ENCODE results near the gene TNFSF12.
"Not testable (repeated sequence)": the region's sequence is repeated elsewhere in the genome, so short reads cannot be mapped to it uniquely, and the experiment has no call there.

TNFSF12 gene

GRCh38 chr17:7587420-7588151 is 38.7 kb downstream of the TNFSF12 start:
- no peak for DNase-seq (ENCODE audit: low read depth)

- no peak for DNase-seq (ENCODE audit: low read depth)
These were observed 39.8 kb downstream of the TNFSF12 start for GRCh38 chr17:7588553-7589203.

GRCh38 chr17:7589204-7589868 is 40.5 kb downstream of the TNFSF12 start:
- peak; percentile 35 for DNase-seq (ENCODE audit: low read depth)

GRCh38 chr17:7589891-7590691 is 41.2 kb downstream of the TNFSF12 start, which contains the start of gene SOX15:
Gene SOX15, minus strand, starts transcription at chr17:7590094. Its CDS starts 418 bp downstream, at chr17:7589676.
- DNase-seq (ENCODE audit: low read depth): no peak

GRCh38 chr17:7590743-7591142 is 41.9 kb downstream of the TNFSF12 start:
- no peak for DNase-seq (ENCODE audit: low read depth)

- no peak for DNase-seq (ENCODE audit: low read depth)
These were observed 42.7 kb downstream of the TNFSF12 start for GRCh38 chr17:7591596-7591995.

- no peak for DNase-seq (ENCODE audit: low read depth)
These were observed 43.7 kb downstream of the TNFSF12 start for GRCh38 chr17:7592422-7593021.

- no peak for DNase-seq (ENCODE audit: low read depth)
These were observed 44.4 kb downstream of the TNFSF12 start for GRCh38 chr17:7593296-7593695.

- not testable (repeated sequence) for DNase-seq (ENCODE audit: low read depth)
These were observed 48.7 kb downstream of the TNFSF12 start for GRCh38 chr17:7597561-7597960.

GRCh38 chr17:7606280-7606679 is 57.4 kb downstream of the TNFSF12 start:
- no peak for DNase-seq (ENCODE audit: low read depth)

Data from activated T-helper 1 cell treated with Interleukin-2 at 50 U/mL for 16 hours (primary cell).